Colonic mucosa (tissue), 4 donors: ENCODE results near the gene OTUD7B. TPM values are rescaled to one million over a fixed set of nuclear protein-coding genes. Genes with fewer than 3 reads are reported as not detected.

Source experiments
- DNase-seq: peaks from one replicate; pipeline ENCODE4 v3.0.0-alpha.2; 2020
- H3K27ac ChIP-seq: fragments of 200-600 bp; one replicate; pipeline ENCODE4 v1.8.0; 2021
- H3K27me3 ChIP-seq: fragments of 200-600 bp; one replicate; pipeline ENCODE4 v1.8.0; 2021
- H3K36me3 ChIP-seq: fragments of 200-600 bp; one replicate; pipeline ENCODE4 v1.8.0; 2021
- H3K4me1 ChIP-seq: fragments of 200-600 bp; one replicate; pipeline ENCODE4 v1.8.0; 2021; ENCODE audit warnings: mild to moderate bottlenecking
- H3K4me3 ChIP-seq: fragments of 200-600 bp; one replicate; pipeline ENCODE4 v1.8.0; 2021
- H3K9ac ChIP-seq, 2 donors: one replicate each; pipeline ENCODE4 v1.7.0; 2013; ENCODE audit warnings: control low read depth in 2 of 2, low read depth in 2 of 2, low read length in 2 of 2
- H3K9me3 ChIP-seq: fragments of 200-600 bp; one replicate; pipeline ENCODE4 v1.8.0; 2021
- intact Hi-C: fragments of 100-400 bp; cut with DNase I; formaldehyde crosslinking; loops from one replicate; pipeline ENCODE4 v1.14.1; 2022
- total RNA-seq, 2 donors: library from RNA; stranded (reverse); fragmentation: NEBNext Ultra II Directional in 1 of 2; extraction: Animal tissue kit (Norgen Biotek cat#: 25700) in 1 of 2; gene quantifications; one replicate each; pipeline ENCODE4 v1.2.1, GENCODE V29; 2021
- TF ChIP-seq, protein P1 (sequence below): fragments of 200-600 bp; IDR thresholded peaks from one replicate; pipeline ENCODE4 v1.8.0; 2022; ENCODE audit warnings: antibody characterized with exemption, mild to moderate bottlenecking
- donor health status: healthy.
- donor health status: DM: no; HTN: no; CAD: no.
- donor health status: DM: no; HTN: no; CAD: no.

The OTUD7B gene
- total RNA-seq, 2 donors from 2014 or later = 33.7 to 38.7 TPM

GRCh38 chr1:149993764-149994163, 16.8 kb downstream of the OTUD7B start:
- Histone ChIP-seq H3K4me3 (no peak overlapping the region), H3K27me3 (no peaks in the 10 kb centered on the region), H3K9me3 (no peaks in the 10 kb centered on the region), H3K9ac (no peak overlapping the region), H3K27ac (no peak overlapping the region), H3K36me3 (no peaks in the 10 kb centered on the region), H3K4me1 (no peaks in the 10 kb centered on the region)
- DNase-seq = no peak
- TF ChIP-seq, protein P1, sequence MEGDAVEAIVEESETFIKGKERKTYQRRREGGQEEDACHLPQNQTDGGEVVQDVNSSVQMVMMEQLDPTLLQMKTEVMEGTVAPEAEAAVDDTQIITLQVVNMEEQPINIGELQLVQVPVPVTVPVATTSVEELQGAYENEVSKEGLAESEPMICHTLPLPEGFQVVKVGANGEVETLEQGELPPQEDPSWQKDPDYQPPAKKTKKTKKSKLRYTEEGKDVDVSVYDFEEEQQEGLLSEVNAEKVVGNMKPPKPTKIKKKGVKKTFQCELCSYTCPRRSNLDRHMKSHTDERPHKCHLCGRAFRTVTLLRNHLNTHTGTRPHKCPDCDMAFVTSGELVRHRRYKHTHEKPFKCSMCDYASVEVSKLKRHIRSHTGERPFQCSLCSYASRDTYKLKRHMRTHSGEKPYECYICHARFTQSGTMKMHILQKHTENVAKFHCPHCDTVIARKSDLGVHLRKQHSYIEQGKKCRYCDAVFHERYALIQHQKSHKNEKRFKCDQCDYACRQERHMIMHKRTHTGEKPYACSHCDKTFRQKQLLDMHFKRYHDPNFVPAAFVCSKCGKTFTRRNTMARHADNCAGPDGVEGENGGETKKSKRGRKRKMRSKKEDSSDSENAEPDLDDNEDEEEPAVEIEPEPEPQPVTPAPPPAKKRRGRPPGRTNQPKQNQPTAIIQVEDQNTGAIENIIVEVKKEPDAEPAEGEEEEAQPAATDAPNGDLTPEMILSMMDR = no peak
- intact Hi-C loops = no loop called here

- Histone ChIP-seq H3K9me3 (no peaks in the 10 kb centered on the region), H3K27ac (no peak overlapping the region), H3K4me3 (no peak overlapping the region), H3K36me3 (no peaks in the 10 kb centered on the region), H3K4me1 (no peaks in the 10 kb centered on the region), H3K27me3 (no peaks in the 10 kb centered on the region), H3K9ac (no peak overlapping the region)
- TF ChIP-seq, protein P1 = no peak
- DNase-seq = no peak
- intact Hi-C loops = no loop called here
These were observed 17.3 kb downstream of the OTUD7B start for GRCh38 chr1:149993181-149993580.

DNA sequence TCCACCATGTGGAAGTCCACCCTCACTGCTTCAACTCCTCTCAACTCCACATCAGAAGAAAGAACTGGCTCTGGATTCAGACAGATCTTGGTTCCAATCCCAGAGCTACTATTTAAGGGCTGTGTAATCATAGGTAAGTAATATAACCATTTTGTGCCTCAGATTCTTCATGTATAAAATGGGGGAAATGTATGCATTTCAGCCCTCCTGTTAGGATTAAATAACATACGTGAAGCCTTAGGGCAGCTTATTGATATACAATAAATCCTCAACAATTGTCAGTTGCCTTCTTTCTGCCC, 23.3 kb downstream of the OTUD7B start:
- H3K36me3 ChIP-seq = no peaks in the 10 kb centered on the region
- no peak overlapping the region for H3K9ac ChIP-seq
- DNase-seq = no peak
- TF ChIP-seq, protein P1 = no peak
- intact Hi-C loops = no loop called here
- no peaks in the 10 kb centered on the region for H3K9me3 ChIP-seq
- H3K4me1 ChIP-seq = no peaks in the 10 kb centered on the region
- H3K27me3 ChIP-seq = no peaks in the 10 kb centered on the region
- H3K27ac ChIP-seq = no peak overlapping the region
- H3K4me3 ChIP-seq = no peak overlapping the region

DNA sequence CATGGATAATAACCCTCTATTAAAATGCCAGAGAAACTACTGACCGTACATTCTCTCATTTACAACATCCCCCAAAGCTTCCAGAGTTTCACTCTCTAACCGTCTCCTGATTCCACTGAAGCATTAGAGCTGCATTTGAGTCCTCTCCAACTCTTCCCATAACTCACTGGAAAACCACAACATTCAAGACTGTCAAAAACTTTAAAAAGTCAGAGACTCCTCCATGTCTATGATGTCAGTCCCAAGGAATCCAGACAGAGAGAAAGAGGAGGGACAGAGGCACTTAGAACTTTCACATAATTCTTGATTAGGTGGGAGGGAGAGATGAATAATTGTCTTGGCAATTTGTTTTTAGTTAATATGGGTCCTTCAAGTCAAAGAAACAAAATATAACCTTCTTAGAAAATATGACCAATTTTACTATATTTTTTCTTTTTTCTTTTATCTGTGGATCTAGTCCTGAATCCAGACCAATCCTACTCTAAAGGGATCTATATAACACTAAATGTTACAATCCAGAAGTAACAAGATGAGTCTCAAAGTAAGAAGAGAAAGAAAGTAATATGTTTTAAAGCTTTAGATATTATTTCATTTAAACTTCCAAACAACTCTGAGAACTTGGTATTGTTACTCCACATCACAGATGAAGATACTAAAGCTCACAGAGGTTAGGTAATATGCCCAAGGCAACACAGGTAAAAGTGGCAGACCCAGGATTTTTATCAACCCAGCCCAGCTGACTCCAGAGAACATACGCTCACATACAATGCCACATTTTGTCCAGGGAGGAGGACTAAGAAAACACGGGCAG, 23.8 kb downstream of the OTUD7B start:
- no peak for DNase-seq
- TF ChIP-seq, protein P1 = no peak
- intact Hi-C loops = no loop called here
- Histone ChIP-seq H3K27ac (no peak overlapping the region), H3K9ac (no peak overlapping the region), H3K4me1 (no peaks in the 10 kb centered on the region), H3K27me3 (no peaks in the 10 kb centered on the region), H3K9me3 (no peaks in the 10 kb centered on the region), H3K4me3 (no peak overlapping the region), H3K36me3 (no peaks in the 10 kb centered on the region)

DNA sequence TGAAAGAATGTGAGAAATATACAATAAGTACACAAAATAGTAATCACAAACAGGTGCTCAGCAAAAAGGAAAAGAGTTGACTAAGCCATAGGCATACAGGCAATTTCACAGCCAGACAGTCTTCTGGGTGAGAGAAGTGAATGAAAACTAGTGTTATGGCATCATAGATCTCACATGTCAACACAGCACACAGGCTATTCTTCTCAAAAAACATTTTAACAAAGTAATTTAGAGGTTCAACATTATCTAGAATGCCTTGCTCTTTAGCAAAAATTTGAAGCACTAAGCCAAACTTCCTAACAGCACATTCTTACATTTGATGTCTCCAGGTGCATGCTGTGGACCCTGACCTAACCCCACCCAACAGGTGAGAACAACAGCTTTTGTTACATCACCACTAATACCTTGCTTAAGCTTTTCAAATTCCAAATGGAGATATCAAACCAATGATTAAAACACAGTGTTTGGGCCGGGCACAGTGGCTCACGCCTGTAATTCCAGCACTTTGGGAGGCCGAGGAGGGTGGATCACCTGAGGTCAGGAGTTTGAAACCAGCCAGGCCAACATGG, 30.5 kb downstream of the OTUD7B start:
- intact Hi-C loops = no loop called here
- no peak overlapping the region for H3K27ac ChIP-seq
- DNase-seq = peak; percentile 19
- H3K27me3 ChIP-seq = no peaks in the 10 kb centered on the region
- H3K9ac ChIP-seq = no peak overlapping the region
- no peaks in the 10 kb centered on the region for H3K36me3 ChIP-seq
- no peak overlapping the region for H3K4me3 ChIP-seq
- H3K9me3 ChIP-seq = no peaks in the 10 kb centered on the region
- TF ChIP-seq, protein P1 = no peak
- no peaks in the 10 kb centered on the region for H3K4me1 ChIP-seq
